SK-N-SH (cell line): ENCODE data around the gene KIAA2012.

ENCODE experiments used
- CTCF ChIP-seq: fragments of 200-600 bp; sonication (generic); IDR thresholded peaks from 2 replicates; pipeline ENCODE4 v1.6.1; 2017; ENCODE audit warnings: antibody characterized with exemption, mild to moderate bottlenecking, moderate library complexity
- EP300 ChIP-seq, 2 experiments: IDR thresholded peaks; 2 replicates each; pipeline versions ENCODE4 v1.4.0 to v1.6.1; 2012; ENCODE audit warnings: borderline replicate concordance in 1 of 2, low read depth in 1 of 2, low read length in 1 of 2
- EZH2phosphoT487 ChIP-seq: fragments of 200-600 bp; sonication (generic); IDR thresholded peaks from 2 replicates; pipeline ENCODE4 v1.6.1; 2017; ENCODE audit warnings: low read depth, mixed run types, mild to moderate bottlenecking, antibody characterized with exemption, moderate library complexity, borderline replicate concordance

GRCh38 chr2:202122980-202123720, 50.1 kb downstream of the KIAA2012 start:
- TF ChIP-seq CTCF (no peak), EZH2phosphoT487 (no peak), EP300 (IDR thresholded peaks at IDR 0.05; ENCODE audit: borderline replicate concordance in 1 of 2, low read depth in 1 of 2, low read length in 1 of 2) (no peak)
